Measurements from ENCODE around the gene KCNIP1.

Gene KCNIP1

GRCh38 chr5:170597109-170597751 is 93.4 kb downstream of the KCNIP1 start:
- no peak for DNase-seq (ENCODE audit: low read depth in 2 of 2)

DNA sequence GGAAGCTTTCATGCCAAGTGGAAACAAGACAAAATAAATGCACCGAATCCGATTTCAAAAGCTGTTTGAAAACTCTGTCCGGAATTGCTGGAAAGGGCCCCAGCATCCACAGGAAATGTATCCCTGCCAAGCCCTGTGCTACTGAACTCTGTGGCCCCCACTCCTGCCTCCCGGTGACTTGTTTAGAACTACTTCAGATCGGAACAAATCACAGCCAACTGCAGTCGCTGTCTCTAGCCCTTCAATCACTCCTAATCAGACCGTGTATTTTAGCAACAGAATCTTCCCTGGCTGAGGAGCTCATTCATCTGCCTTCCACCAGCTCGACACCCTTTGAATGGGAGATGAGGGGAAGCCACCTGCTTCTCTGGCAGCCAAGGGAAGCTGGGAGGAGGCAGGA is 94.1 kb downstream of the KCNIP1 start:
- no peak for DNase-seq (ENCODE audit: low read depth in 2 of 2)

- DNase-seq (ENCODE audit: low read depth in 2 of 2), result no peak
These were observed 95.9 kb downstream of the KCNIP1 start for GRCh38 chr5:170599756-170600155.

- DNase-seq (ENCODE audit: low read depth in 2 of 2), result no peak
These were observed 97.8 kb downstream of the KCNIP1 start for GRCh38 chr5:170601619-170602018.

DNA sequence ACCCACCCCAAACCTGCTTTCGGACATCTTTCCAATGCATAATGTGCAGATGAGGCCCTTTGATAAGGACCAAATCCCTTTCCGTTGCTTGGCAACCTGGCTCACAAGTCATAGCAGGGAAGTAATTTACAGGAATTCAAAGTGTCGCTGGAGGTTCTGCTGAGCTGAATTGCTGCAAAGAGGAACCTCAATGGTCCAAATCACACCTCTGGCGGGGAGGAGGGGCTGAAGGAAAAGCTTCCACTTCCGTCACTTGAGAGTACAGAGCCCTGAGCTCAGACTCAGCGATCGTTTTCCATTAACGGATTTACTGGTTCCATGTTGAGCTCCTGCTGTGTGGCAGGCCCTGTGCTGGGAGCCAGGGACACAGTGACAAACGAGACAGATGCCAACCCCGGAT is 99.3 kb downstream of the KCNIP1 start:
- DNase-seq (ENCODE audit: low read depth in 2 of 2), result no peak

DNA sequence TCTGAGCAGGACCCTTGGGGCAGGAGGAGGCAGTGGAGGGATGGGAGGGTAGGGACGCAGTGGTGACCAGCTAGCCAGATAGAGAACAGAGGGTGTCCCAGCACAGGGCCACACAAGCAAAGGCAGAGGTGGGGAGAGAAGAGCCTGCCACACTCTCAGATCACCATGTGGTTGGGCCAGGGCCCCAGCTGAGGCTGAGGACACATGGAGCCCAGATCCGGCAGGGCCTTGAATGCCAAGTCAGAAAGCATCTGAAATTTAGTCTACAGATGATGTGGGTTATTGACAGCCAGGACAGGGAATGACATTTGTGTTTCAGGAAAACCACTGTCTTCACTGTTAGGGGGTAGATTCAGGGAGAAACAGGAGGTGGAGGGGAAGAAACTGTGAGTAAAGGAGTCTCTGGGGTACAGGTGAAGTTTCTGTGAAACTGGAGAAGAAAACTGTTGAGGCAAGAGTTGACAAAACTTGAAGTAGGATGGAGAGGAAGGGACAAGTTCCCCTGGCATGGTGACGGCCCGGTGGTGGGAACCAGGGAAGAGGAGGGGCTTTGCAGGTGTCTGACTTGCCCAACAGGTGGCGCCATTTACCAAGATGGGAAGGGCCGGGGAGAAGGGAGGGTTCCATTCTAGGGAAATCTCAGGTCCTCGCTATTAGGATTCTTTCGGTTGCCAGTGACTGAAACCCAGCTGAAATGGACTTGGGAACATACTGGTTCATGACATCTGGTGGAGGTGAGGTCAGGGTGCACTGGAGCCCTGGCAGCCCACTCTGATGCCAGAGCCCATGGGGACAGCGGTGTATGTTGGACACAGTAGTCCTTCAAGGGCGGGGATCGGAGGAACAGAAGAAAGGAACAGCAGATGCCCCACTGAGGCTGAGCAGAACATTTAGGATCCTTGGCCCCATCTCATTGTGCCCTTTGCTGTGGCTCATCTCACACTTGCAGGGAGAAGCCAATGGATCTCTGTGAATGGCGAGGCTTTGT is 100.1 kb downstream of the KCNIP1 start:
- DNase-seq (ENCODE audit: low read depth in 2 of 2), result no peak

- no peak for DNase-seq (ENCODE audit: low read depth in 2 of 2)
These were observed 103.1 kb downstream of the KCNIP1 start for GRCh38 chr5:170606941-170607340.

GRCh38 chr5:170611449-170612090 is 107.8 kb downstream of the KCNIP1 start:
- no peak for DNase-seq (ENCODE audit: low read depth in 2 of 2)

DNA sequence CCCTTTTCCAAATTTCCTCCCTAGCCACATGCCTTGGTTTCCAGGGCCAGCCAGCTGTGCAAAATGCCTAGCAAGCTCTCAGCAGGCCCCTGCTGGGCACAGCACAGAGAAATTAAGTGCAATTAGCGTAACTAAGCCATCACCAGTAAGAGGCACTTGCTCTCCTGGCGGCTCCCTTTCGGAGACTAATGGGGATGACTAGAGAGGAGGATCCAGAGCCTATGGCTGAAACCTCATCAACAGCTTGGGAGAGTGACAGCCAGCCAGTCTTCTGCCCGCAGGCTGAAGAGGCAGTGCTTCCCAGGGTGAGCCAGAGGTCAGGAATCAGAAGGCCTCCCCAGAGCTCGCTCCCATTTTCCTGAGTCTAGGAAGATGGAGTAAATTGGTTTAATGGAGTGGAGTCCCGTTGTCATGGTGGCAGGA is 108.4 kb downstream of the KCNIP1 start:
- DNase-seq (ENCODE audit: low read depth in 2 of 2), result no peak

- DNase-seq (ENCODE audit: low read depth in 2 of 2), result no peak
These were observed 110.3 kb downstream of the KCNIP1 start for GRCh38 chr5:170614065-170614490.

GRCh38 chr5:170614720-170615119 is 110.9 kb downstream of the KCNIP1 start:
- DNase-seq (ENCODE audit: low read depth in 2 of 2), result no peak

- DNase-seq (ENCODE audit: low read depth in 2 of 2), result no peak
These were observed 114.0 kb downstream of the KCNIP1 start for GRCh38 chr5:170617533-170618490.

DNA sequence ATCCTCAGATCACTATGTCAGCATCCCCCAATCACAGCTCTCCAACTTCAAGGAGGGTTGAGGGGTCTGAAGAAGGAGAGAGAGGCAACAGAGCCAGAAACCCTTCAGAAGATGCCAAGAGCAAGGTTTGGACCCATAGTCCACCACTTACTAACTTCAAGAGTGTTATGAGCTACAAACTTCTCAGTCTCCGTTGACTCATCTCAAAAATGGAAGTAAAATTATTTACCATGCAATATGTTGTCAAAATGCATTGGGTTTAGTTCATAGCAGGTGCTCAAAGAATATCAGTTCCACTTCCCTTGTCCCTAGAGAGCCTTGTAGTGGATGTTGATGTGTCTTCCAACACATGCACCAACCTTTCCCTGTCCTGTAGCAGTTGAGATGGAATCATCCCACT is 116.0 kb downstream of the KCNIP1 start:
- no peak for DNase-seq (ENCODE audit: low read depth in 2 of 2)

- DNase-seq (ENCODE audit: low read depth in 2 of 2), result no peak
These were observed 119.1 kb downstream of the KCNIP1 start for GRCh38 chr5:170622933-170623332.

- no peak for DNase-seq (ENCODE audit: low read depth in 2 of 2)
These were observed 119.9 kb downstream of the KCNIP1 start for GRCh38 chr5:170623576-170624181.

GRCh38 chr5:170625221-170626165 is 121.7 kb downstream of the KCNIP1 start:
- DNase-seq (ENCODE audit: low read depth in 2 of 2), result no peak

GRCh38 chr5:170626507-170627150 is 122.8 kb downstream of the KCNIP1 start:
- no peak for DNase-seq (ENCODE audit: low read depth in 2 of 2)

DNA sequence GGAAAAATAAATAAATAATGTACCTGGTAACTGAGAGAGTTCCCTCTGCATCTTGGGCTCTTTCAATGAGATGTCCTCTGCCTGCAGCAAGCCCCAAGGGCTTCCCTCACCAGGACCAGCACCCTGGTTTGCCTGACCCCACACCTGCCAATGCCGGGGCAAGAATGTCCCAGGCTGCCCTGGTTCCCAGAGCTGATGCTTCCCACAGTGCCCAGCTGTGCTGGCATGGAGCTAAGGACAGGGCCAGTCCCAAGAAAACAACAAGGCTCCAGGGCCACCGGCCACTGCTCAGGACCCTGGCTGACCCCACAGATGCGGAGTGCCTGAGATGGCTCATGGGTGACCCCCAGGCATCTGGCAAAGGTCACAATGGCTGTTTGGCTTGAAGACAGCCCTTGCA is 123.5 kb downstream of the KCNIP1 start:
- no peak for DNase-seq (ENCODE audit: low read depth in 2 of 2)

DNA sequence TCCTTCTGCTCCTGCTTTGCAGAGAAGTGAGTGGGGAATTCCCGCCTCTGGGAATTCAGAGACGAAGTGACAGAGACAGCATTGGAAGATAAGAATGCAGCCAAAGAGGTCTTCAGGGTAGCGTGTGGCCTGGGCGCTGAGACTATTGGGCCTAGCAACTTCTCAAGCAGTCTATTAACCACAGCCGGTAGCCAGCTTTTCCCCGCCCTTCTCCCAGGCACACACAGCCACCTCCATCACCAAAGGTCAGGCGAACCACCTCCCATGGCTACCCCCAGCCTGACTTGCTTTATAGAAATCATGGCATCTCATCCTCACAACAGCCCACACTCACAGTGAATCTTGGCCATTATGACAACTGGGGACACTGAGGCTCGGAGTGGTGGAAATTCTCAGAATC is 124.2 kb downstream of the KCNIP1 start:
- DNase-seq (ENCODE audit: low read depth in 2 of 2), result no peak
